GM10266 (cell line): ENCODE measurements around the gene SUV39H2.
"Not testable (repeated sequence)": the region's sequence is repeated elsewhere in the genome, so short reads cannot be mapped to it uniquely, and the experiment has no call there.

Experiments used
- DNase-seq: peaks from one replicate; pipeline ENCODE4 v3.0.0; 2012; ENCODE audit errors: extremely low spot score
- TF ChIP-seq, protein P1 (sequence below): IDR thresholded peaks from 2 replicates; pipeline ENCODE4 v1.5.1; 2012; ENCODE audit warnings: mild to moderate bottlenecking, low read depth; ENCODE audit not compliant: control insufficient read depth, insufficient read depth; ENCODE audit errors: missing control alignments

Gene SUV39H2

DNA sequence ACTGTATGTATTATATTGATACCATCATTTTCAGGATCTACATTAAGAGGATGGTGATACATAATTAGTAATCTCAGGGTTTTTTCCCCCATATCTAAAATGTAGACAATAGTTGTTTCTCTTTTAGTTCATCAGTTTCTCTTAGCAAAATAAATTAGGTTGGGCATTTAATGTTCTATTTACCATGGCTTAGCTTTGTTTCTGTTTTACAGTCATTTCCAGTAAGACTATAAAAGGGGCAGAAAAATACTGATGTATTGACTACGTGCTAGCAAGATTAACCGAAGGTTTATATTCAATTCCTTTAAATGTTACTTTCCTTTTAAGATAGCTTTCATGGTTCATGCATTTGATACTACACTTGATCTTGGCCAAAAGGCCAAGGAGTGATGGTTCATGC is 26.2 kb downstream of the SUV39H2 start:
- TF ChIP-seq, protein P1, sequence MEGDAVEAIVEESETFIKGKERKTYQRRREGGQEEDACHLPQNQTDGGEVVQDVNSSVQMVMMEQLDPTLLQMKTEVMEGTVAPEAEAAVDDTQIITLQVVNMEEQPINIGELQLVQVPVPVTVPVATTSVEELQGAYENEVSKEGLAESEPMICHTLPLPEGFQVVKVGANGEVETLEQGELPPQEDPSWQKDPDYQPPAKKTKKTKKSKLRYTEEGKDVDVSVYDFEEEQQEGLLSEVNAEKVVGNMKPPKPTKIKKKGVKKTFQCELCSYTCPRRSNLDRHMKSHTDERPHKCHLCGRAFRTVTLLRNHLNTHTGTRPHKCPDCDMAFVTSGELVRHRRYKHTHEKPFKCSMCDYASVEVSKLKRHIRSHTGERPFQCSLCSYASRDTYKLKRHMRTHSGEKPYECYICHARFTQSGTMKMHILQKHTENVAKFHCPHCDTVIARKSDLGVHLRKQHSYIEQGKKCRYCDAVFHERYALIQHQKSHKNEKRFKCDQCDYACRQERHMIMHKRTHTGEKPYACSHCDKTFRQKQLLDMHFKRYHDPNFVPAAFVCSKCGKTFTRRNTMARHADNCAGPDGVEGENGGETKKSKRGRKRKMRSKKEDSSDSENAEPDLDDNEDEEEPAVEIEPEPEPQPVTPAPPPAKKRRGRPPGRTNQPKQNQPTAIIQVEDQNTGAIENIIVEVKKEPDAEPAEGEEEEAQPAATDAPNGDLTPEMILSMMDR: no peak
- DNase-seq: no peak

DNA sequence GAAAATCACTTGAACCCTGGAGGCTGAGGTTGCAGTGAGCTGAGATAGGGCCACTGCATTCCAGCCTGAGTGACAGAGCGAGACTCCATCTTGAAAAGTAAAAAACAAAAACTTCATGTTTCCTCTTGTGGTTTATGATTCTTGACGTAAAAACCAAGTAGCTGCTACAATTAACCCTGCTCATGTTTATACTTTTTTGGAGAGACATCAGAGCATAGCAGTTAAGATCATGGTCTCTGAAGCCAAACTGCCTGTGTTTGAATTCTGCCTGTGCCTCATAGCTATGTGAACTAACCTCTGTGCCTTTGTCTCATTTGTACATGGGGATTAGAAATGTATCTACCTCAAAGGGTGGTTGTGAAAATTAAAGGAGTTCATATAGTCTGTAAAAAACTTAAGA is 27.2 kb downstream of the SUV39H2 start:
- TF ChIP-seq, protein P1: no peak
- no peak for DNase-seq

DNA sequence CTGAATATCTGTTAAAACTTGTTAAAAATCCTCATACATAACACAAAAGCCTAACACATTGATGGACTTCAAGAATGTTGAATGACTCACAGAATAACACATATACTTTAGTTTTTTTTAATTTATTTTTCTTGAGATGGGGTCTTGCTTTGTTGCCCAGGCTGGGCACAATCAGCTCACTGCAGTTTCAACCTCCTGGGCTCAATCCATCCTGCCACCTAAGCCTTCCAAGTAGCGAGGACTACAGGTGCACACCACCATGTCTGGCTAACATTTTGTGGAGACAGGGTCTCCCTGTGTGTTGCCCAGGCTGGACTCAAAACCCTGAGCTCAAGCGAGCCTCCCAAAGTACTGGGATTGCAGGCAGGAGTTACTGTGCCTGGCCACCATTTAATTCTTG is 28.1 kb downstream of the SUV39H2 start:
- no peak for DNase-seq
- TF ChIP-seq, protein P1: no peak

DNA sequence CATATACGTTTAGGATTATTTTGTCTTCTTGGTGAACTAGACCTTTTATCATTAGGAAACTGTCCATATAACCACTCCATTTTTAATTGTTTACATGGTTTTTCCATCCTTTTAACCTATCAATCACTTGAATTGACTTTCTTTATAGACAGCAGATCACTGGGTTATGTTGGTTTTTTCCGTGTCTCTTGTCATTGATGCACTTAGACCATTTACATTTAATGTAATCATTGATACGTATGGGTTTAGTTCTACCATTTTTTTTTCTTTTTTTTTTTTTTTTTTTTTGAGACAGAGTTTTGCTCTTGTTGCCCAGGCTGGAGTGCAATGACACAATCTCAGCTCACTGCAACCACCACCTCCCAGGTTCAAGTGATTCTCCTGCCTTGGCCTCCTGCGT is 28.9 kb downstream of the SUV39H2 start:
- DNase-seq: not testable (repeated sequence)

DNA sequence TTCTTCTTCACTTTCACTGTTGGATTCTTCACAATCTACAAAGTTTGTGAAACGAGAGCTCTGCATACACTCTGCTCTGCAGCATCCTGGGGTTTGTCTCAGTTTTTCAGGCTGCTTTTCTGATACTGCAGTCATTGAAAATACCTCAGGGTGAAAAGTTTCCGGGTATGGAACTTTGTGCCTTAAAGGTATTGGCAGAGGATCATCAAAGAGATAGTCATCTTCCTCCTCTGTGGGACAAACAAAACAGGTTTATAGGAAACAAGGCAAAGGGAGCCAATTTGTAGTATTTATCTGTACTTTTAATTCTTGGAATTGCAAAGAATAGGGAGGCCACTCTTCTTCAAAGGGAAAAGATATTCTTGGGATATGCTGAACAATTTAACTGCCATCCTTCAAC is 30.4 kb downstream of the SUV39H2 start:
- TF ChIP-seq, protein P1: no peak
- no peak for DNase-seq

DNA sequence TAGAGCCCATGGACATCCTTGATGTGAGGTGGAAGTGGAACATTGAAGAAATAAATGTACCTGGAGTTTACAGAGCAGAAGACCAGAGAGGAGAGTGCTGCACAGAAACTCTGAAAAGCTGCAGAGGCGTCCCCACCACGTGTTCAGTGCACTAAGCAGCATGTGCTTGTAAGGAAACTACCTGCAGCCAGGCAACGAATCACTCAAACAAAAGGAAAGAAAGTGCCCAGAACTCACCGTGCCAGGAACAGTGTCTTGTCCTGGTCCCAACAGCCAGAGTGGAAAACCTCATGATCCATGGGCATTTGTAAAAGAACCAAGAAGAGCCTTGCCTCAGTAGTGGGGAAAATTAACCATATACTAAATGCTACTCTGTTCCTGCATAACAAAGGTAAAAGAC is 32.3 kb downstream of the SUV39H2 start:
- TF ChIP-seq, protein P1: no peak

DNA sequence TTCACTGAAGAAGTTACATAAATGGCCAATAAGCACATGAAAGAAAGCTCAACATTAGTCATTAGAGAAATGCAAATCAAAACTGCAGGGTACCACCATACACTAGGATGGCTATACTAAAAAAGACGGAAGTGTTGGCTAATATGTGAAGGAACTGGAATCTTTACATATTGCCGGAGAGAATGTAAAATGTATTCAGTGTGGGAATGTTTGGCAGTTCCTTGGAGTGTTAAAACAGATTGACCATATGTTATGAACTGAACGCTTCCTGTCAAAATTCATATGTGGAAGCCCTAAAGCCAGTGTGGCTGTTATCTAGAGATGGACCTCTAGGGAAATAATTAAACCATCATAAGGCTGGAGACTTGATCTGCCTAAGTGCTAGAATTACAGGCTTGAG is 33.1 kb downstream of the SUV39H2 start:
- no peak for DNase-seq
- TF ChIP-seq, protein P1: no peak

More for the DNA sequence above, 32.3 kb downstream of the SUV39H2 start:
- no peak for DNase-seq

DNA sequence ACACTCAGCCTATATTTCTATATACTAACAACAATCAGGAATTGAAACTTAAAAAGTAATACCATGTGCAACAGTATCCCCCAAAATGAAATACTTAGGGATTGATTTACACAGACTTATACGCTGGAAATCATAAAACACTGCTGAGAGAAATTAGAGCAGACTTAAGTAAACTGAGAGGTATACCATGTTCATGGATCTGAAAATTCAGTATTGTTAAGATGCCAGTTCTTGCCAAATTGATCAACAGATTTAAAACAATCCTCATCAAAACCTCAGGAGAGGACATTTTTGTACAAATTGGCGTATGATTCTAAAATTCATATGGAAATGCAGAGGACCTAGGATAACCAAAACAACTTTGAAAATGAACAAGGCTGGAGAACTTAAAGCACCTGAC is 37.9 kb downstream of the SUV39H2 start:
- DNase-seq: no peak
- TF ChIP-seq, protein P1: no peak
